Testis (tissue), 3 donors: Measurements from ENCODE around the gene LRFN2. TPM values are rescaled to one million over a fixed set of nuclear protein-coding genes. Genes with fewer than 3 reads are reported as not detected.

Source experiments
- DNase-seq: peaks from one replicate; pipeline ENCODE4 v3.0.0-alpha.2; 2019
- H3K27ac ChIP-seq, 2 donors: fragments of 200-600 bp; sonication (generic); one replicate each; pipeline ENCODE4 v1.5.1; 2019
- H3K27me3 ChIP-seq: fragments of 200-600 bp; sonication (generic); one replicate; pipeline ENCODE4 v1.5.1; 2019
- H3K36me3 ChIP-seq: fragments of 200-600 bp; sonication (generic); one replicate; pipeline ENCODE4 v1.5.1; 2017; ENCODE audit warnings: low read depth; ENCODE audit errors: missing control alignments
- H3K4me1 ChIP-seq: fragments of 200-600 bp; sonication (generic); one replicate; pipeline ENCODE4 v1.5.1; 2019
- H3K4me3 ChIP-seq, 2 donors: fragments of 200-600 bp; sonication (generic); one replicate each; pipeline ENCODE4 v1.5.1; 2017 to 2019
- H3K9me3 ChIP-seq: fragments of 200-600 bp; sonication (generic); one replicate; pipeline ENCODE4 v1.5.1; 2017
- POLR2A ChIP-seq: fragments of 450-650 bp; IDR thresholded peaks from one replicate; pipeline ENCODE4 v1.6.1; 2017; ENCODE audit warnings: antibody characterized with exemption, mild to moderate bottlenecking, moderate library complexity
- WGBS, 2 donors: methylation state at CpG; one replicate each; pipeline ENCODE4 v1.1.5; 2018; 5-methylcytosine and 5-hydroxymethylcytosine counted together
- intact Hi-C: fragments of 100-400 bp; cut with DNase I; formaldehyde crosslinking; loops from one replicate; pipeline ENCODE4 v1.15.1; 2023; ENCODE audit warnings: low total_unique reads
- polyA plus RNA-seq: library from polyadenylated mRNA; stranded (reverse); fragments of 350-450 nt; fragmentation: Illumina TruSeq; extraction: RNeasy Lipid Tissue Mini Kit (QIAGEN cat#74804); gene quantifications from one replicate; pipeline ENCODE4 v1.2.3, GENCODE V29; 2014; ENCODE audit warnings: low read depth, low replicate concordance; ENCODE audit not compliant: insufficient read depth
- total RNA-seq, 2 donors: library from RNA; depleted of rRNA; stranded (reverse); fragments of >200 nt; gene quantifications; one replicate each; pipeline ENCODE4 v1.2.3, GENCODE V29; 2016
- TF ChIP-seq, protein P1 (sequence below), 3 experiments: fragments of 450-650 bp in 2 of 3; fragments of 200-600 bp in 1 of 3; sonication (generic) in 1 of 3; IDR thresholded peaks; one replicate each; pipeline ENCODE4 v1.5.1; 2016 to 2019; ENCODE audit warnings: antibody characterized with exemption in 3 of 3, mild to moderate bottlenecking in 2 of 3, moderate library complexity in 1 of 3

Gene LRFN2
- total and polyA plus RNA-seq, 3 donors from 2014 or later: 1.1 to 3.3 (median 1.6) TPM

DNA sequence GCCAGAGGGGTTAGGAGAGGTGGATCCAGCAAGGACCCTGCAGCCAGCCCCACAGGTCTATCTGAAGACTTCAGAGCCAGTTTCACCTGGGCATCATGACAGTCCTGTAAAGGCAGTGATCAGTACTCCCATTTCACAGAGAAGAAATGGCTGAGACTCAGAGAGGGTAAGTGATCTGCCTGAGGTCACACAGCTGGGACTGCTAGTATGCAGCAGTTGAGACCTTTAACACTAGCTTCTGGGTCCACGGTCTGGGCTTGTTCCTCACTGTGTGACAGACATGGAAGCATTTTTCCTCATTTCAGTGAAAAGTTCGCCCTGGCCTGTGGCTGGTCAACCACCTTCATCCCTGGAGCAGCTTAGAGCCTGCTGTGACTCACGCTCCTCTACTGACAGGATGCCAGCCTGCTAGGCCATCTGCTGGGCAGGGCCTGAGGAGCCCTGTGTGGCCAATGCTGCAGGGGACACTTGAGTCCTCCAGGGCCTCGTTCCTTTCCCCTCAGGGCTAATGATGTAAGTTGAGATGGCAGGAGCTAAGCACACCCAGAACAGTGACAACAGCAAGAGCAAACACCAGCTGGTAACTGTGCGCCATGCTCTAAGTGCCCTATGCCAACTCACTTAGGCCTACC is 192.0 kb downstream of the LRFN2 start:
- intact Hi-C loops: no loop called here
- no peak for DNase-seq
- TF ChIP-seq, protein P1, sequence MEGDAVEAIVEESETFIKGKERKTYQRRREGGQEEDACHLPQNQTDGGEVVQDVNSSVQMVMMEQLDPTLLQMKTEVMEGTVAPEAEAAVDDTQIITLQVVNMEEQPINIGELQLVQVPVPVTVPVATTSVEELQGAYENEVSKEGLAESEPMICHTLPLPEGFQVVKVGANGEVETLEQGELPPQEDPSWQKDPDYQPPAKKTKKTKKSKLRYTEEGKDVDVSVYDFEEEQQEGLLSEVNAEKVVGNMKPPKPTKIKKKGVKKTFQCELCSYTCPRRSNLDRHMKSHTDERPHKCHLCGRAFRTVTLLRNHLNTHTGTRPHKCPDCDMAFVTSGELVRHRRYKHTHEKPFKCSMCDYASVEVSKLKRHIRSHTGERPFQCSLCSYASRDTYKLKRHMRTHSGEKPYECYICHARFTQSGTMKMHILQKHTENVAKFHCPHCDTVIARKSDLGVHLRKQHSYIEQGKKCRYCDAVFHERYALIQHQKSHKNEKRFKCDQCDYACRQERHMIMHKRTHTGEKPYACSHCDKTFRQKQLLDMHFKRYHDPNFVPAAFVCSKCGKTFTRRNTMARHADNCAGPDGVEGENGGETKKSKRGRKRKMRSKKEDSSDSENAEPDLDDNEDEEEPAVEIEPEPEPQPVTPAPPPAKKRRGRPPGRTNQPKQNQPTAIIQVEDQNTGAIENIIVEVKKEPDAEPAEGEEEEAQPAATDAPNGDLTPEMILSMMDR (IDR thresholded peaks at IDR 0.05): no peak
- TF ChIP-seq POLR2A: no peak
- no peak overlapping the region for H3K27ac ChIP-seq
- no peaks in the 10 kb centered on the region for H3K4me1 ChIP-seq
- WGBS, 2 donors: 72 to 78% methylated on average over 5 of the region's 5 CpGs
- H3K9me3 ChIP-seq: no peaks in the 10 kb centered on the region
- H3K27me3 ChIP-seq: no peaks in the 10 kb centered on the region
- no peak overlapping the region for H3K4me3 ChIP-seq
- no peaks in the 10 kb centered on the region for H3K36me3 ChIP-seq

DNA sequence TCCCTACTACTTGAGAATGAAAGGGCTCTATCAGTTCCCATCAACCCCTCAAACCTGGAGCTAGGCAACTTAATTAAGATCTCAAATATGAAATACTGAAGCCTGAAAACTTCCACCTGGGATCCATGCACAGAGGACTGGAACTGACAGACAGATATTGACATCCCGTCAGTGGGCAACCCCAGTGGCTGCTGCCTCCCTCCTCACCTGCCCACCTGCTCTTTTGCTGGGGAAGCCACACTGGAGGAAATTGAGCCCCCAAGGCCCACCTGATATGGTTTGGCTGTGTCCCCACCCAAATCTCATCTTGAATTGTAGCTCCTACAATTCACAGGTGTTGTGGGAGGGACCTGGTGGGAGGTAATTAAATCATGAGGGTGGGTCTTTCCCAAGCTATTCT is 192.8 kb downstream of the LRFN2 start:
- DNase-seq: no peak
- H3K27me3 ChIP-seq: no peaks in the 10 kb centered on the region
- H3K4me3 ChIP-seq: no peak overlapping the region
- H3K9me3 ChIP-seq: no peaks in the 10 kb centered on the region
- H3K4me1 ChIP-seq: no peaks in the 10 kb centered on the region
- TF ChIP-seq, protein P1 (IDR thresholded peaks at IDR 0.05): no peak
- no peak for TF ChIP-seq POLR2A
- H3K27ac ChIP-seq: no peak overlapping the region
- intact Hi-C loops: no loop called here
- H3K36me3 ChIP-seq: no peaks in the 10 kb centered on the region
- 85 to 100% methylated on average over 1 of the region's 1 CpG for WGBS, 2 donors

DNA sequence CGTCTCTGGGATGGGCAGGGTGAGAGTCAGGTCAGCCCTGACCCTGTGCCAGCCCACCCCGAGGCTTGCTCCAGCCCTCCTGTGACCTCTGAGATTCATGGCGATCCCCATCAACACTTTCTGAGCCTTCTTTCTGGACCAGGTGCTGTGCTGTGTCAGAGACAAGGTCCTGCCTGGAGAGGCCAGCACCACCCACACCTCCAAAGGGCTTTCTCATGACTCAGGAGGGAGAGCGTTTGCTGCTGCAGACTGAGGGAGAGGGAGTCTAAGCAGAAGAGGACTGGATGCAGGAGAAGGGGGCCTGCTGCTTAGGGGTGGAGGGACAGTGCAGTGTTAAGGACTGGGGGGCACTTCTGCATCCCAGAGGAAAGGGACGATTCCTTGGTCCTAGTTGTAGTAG is 193.5 kb downstream of the LRFN2 start:
- intact Hi-C loops: no loop called here
- no peaks in the 10 kb centered on the region for H3K36me3 ChIP-seq
- no peak for DNase-seq
- no peak overlapping the region for H3K4me3 ChIP-seq
- no peak overlapping the region for H3K27ac ChIP-seq
- H3K27me3 ChIP-seq: no peaks in the 10 kb centered on the region
- TF ChIP-seq, protein P1 (IDR thresholded peaks at IDR 0.05): no peak
- TF ChIP-seq POLR2A: no peak
- H3K9me3 ChIP-seq: no peaks in the 10 kb centered on the region
- 81 to 86% methylated on average over 4 of the region's 5 CpGs for WGBS, 2 donors
- no peaks in the 10 kb centered on the region for H3K4me1 ChIP-seq

DNA sequence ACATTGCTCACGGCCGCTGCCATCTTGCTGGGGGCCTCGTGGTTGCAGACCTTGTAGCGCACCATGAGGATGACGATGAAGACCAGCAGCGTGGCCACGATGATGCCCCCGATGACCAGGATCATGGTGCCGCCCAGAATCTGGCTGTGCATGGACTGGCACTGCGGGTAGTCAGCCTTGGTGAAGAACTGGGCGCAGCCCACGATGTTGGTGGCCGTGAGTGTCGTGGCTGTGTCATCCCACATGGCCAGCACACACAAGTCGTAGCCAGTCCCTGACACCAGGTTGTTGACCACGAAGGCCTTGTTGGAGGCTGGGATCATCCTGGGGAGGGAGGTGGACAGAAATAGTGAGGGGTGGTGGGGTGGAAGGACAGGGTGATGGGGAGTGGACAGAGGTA is 194.6 kb downstream of the LRFN2 start:
- no peaks in the 10 kb centered on the region for H3K36me3 ChIP-seq
- TF ChIP-seq, protein P1 (IDR thresholded peaks at IDR 0.05): no peak
- TF ChIP-seq POLR2A: no peak
- no peaks in the 10 kb centered on the region for H3K9me3 ChIP-seq
- DNase-seq: no peak
- H3K4me1 ChIP-seq: no peaks in the 10 kb centered on the region
- intact Hi-C loops: no loop called here
- H3K27ac ChIP-seq: no peak overlapping the region
- no peaks in the 10 kb centered on the region for H3K27me3 ChIP-seq
- H3K4me3 ChIP-seq: no peak overlapping the region
- 72 to 73% methylated on average over 15 to 16 of the region's 16 CpGs for WGBS, 2 donors

DNA sequence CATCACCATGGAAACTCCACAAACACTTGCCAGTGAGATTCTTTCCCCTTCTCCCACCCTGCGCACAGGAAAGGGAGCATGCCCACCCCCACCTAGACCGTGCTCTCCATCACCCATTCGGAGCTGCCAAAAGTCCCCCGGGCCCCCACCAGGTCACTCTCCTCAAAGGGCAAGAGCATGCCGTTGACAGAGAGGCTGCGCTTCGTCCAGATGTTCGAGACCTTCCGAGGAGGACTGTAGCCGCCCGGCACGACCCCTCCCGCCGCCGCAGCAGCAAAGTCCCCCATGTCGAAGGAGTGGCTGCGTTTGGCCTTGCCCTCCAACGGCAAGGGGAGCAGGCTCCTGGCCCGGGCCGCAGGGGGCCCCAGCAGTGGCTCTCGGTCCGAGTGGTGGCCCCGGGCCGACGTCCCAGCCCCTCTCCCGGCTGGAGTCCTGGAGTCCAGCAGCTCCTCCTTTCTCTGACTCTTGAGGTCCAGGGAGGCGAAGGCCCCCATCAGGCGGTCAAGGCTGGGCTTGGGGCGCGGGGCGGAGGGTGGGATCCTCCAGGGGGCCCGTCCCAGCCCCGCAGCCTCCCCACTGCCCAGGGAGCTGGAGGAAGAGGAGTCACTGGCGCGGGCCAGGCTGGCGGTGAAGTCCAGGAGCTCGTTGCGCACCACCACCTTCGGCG is 195.2 kb downstream of the LRFN2 start:
- no peak for DNase-seq

More for the DNA sequence above, 195.2 kb downstream of the LRFN2 start:
- Histone ChIP-seq H3K27ac (no peak overlapping the region), H3K36me3 (no peaks in the 10 kb centered on the region), H3K4me3 (peak overlapping the region in 1 of 2 donors; percentile 20), H3K27me3 (no peaks in the 10 kb centered on the region), H3K9me3 (no peaks in the 10 kb centered on the region), H3K4me1 (no peaks in the 10 kb centered on the region)
- TF ChIP-seq, protein P1 (IDR thresholded peaks at IDR 0.05): no peak
- no peak for TF ChIP-seq POLR2A
- WGBS, 2 donors: 55 to 78% methylated on average over 7 to 38 of the region's 40 CpGs
- intact Hi-C loops: no loop called here
